HL-60/S4 treated with retinoic acid at 250 ng/mL for 4 days and 3 days (cell line): ENCODE measurements around the gene CSAD.
"Not testable (repeated sequence)": the region's sequence is repeated elsewhere in the genome, so short reads cannot be mapped to it uniquely, and the experiment has no call there.

Source experiments
- in situ Hi-C: fragments of 300-500 bp; cut with MboI; formaldehyde crosslinking; loops from 2 replicates; pipeline ENCODE4 v1.7.0; 2022; ENCODE audit warnings: low sequenced_read_pairs

The CSAD gene

DNA sequence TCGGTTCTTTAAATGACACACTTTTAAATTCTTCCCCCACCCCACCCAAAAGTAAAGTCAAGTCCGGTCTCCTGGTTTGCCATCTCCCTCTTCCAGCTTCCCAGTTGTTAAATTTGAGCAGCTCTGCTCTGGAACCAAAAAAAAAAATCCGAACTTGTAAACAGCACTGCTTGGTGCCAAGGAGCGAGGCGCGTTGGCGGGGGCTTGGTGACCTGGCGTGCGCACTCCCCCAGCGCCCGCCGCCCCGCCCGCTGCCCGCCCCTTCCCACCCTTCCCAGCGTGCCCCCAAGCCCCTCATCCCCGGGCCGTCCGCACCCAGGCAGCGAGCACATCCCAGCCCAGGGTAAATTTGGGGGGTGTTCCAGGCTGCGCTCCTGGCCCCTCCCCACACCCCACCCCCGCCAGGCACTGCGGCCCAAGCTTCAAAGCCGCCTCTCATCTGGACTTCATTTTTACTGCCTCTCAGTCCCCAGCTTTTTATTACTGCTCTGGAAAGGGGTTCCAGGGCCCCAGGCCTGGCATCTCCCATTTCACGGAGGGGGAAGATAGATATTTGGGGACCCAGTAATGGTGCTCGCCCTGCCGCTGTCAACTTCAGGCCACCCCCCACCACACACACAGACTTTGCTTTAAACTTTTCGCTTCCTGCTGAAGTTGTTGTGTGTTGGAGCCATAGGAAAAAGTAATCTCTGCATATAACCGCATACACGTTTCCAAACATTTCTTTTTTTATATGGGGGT is 38.0 kb upstream of the CSAD start:
- in situ Hi-C loops = loop anchor here (10.0 kb wide), 1 partner anchor 66 kb away; no protein-coding TSS in a partner anchor

GRCh38 chr12:53217931-53218307 is 37.2 kb upstream of the CSAD start:
- in situ Hi-C loops = loop anchor here (10.0 kb wide), 1 partner anchor 67 kb away; no protein-coding TSS in a partner anchor

GRCh38 chr12:53217051-53217930 is 36.6 kb upstream of the CSAD start:
- in situ Hi-C loops = loop anchor here (10.0 kb wide), 1 partner anchor 68 kb away; no protein-coding TSS in a partner anchor

GRCh38 chr12:53215497-53215896 is 34.8 kb upstream of the CSAD start:
- in situ Hi-C loops = loop anchor here (10.0 kb wide), 1 partner anchor 69 kb away; no protein-coding TSS in a partner anchor

DNA sequence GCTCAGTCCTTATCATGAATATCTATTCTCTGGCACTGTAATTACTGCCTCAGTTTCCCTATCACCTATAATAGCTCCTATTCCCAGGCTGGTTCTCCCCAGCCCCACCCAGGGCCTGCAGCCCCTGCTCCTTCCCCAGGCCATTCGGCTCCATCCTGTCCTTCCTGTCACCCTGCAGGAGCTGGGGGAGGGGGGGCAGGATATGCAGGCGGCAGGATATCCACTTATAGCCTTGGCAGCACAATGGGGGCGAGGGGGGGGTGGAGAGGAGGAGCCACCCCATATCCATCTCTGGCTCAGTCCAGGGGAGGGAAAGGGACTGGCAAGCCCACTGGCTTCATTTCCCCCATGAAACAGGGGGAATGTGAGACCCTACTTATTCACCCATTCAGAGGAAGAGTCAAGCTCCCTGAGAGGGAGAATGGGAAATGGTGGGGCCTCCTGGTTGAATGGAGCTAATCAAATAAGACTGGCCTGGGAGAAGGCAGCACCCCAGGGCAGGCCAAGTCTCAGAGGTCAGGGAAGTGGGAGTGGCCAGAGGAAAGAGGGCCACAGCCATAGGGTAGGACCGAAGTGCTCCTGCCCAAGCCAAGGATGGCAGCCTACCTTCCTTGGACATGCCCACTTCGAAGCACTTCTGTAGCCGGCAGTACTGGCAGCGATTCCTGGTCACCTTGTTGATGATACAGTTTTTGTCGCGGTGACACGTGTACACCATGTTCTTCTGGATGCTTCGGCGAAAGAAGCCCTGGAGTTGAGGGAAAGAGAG is 34.1 kb upstream of the CSAD start:
- in situ Hi-C loops = loop anchor here (10.0 kb wide), 1 partner anchor 70 kb away; no protein-coding TSS in a partner anchor

DNA sequence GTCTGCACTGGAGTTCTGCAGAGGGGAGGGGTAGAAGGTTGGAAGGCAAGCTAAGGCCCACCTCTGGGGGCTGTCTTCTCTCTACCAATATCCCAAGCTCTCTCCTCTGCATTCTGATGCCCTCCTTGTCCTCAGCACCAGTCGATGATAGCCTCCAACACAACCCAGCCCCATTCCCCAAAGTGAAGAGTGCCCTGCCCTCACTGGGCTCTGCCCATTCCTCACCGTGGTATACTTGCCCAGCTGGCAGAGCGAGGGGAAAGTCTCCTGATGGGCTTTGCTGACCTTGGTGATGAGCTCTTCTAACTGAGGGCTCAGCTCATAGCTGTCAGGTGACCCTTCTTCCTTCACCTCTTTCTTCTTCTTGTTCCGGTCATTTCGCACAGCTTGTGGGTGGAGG is 33.5 kb upstream of the CSAD start:
- in situ Hi-C loops = loop anchor here (10.0 kb wide), 1 partner anchor 71 kb away; no protein-coding TSS in a partner anchor

- in situ Hi-C loops = loop anchor here (10.0 kb wide), 1 partner anchor 71 kb away; no protein-coding TSS in a partner anchor
Measured at GRCh38 chr12:53213348-53213747, 32.6 kb upstream of the CSAD start.

DNA sequence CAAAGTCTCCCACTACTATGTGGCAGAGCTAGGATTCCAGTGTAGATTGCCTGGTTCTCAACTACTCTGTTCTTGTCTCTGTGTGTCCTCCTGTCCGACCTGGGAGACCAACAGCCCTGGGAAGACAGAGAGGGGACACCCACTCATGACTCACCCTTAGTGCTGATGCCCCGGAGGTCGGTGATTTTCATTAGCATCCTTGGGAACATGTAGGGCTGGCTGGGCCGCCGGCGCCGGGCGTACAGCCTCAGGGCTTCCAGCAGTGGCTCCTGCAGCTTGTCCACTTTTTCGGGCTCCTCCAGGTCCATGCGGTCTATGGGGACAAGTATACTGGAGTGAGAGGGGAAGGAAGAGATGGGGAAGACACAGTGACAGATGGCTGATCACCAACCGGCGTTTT is 32.2 kb upstream of the CSAD start:
- in situ Hi-C loops = loop anchor here (10.0 kb wide), 1 partner anchor 72 kb away; no protein-coding TSS in a partner anchor

DNA sequence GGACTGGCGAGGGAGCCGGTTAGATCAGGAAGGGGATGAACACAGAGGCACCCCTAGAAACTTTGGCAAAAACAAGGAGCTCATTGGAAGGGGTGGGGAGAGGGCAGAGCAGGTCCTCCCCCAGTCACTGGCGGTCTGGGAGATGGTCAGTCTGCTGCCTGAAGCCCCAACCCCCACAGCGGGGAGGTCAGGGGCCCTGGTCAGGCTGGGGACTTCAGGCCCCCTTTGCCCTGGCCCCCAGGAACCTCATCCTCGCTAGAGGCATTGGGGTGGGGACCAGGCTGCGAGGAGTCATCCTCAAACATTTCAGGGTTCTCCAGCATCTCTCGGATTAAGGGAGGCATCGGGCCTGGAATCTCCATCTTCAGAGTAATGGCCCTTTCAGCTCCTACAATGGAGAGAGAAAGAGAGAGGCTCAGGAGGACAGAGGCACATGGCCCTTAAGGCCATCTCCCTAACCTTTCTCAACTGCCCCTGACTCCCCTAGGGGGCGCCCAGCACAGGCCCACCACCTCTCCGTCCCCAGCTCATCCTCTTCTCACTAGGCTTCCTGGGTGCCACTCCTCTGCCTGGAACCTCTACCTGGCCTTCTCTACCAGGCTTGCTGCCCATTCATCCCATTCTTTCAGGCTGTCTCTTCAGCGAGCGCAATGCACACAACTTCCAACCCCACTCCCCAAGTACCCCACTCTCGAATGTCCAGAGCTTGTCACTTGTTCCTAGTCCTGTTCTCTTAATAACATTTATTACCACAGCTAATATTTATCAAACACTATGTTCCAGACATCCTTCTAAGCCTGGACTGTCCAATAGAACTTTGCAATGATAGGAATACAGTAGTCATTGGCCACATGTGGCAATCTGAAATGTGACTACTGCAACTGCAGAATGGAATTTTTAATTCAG is 31.0 kb upstream of the CSAD start:
- in situ Hi-C loops = loop anchor here (10.0 kb wide), 1 partner anchor 73 kb away; no protein-coding TSS in a partner anchor

DNA sequence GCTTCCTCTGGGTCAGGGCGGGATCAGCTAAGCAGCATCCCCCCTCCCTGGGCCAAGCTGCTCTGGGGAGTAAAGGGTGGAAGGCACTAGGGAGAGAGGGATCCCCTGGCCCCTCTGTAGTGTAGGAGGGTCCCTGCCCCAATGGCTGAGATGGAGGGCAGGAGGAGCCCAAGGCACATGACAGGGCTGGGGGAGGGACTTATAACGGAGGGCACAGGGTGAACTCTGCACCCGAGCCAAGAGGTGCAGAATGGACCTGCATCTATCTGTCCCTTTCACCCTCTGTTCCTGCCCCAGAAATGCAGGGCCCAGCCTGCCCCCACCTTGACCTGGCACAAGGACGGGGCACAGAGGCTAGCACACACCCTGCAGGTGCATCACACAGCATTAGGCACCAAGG is 30.1 kb upstream of the CSAD start:
- in situ Hi-C loops = loop anchor here (10.0 kb wide), 1 partner anchor 74 kb away; no protein-coding TSS in a partner anchor

DNA sequence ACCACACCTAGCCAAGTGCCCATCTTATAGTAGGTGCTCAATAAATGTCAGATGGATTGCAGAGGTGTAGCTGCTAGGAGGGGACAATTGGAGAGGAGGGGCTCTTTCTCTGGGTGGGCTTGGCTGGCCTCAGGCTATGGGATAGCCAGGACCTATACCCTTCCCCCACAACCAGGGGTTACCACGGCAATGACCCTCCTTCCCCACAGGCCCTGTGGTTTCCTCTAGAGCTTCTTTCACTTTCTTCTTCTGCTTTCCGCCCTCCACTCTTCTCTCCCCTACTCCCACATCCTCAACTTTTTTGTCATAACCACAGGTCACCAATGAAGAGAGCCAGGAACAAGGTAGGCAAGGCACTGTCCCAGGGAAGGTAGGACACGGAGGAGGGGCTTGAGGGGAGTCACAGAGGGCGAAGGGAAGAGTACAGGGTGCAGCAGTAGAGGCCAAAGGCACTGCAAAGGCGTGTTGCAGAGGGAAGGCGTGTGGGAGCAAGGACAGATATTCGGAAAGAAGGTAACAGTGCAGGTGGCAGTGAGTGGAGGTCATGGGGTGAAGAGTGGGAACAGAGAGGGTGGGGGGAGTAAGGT is 28.2 kb upstream of the CSAD start:
- in situ Hi-C loops = no loop called here

- in situ Hi-C loops = no loop called here
Measured at GRCh38 chr12:53208435-53208834, 27.7 kb upstream of the CSAD start.

- in situ Hi-C loops = no loop called here
Measured at GRCh38 chr12:53207042-53207441, 26.3 kb upstream of the CSAD start, which contains the start of gene ITGB7. Gene ITGB7, minus strand, starts transcription at chr12:53207251. Its CDS starts 6,808 bp downstream, at chr12:53200443.

GRCh38 chr12:53205747-53206419 is 25.2 kb upstream of the CSAD start:
- in situ Hi-C loops = no loop called here

DNA sequence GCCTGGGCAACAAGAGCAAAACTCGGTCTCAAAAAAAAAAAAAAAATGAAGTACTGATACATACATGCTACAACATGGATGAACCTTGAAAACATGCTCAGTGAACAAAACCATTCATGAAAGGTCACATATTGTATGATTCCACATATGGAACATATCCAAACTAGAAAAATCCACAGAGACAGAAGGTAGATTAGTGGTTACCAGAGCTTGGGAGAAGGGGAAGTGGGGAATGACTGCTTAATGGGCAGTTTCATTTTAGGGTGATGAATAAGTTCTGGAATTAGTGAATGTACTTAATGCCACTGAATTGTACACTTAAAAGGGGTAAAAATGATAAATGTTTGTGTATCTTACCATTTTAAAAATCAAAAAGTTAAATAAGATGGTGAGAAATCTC is 23.6 kb upstream of the CSAD start:
- in situ Hi-C loops = no loop called here

DNA sequence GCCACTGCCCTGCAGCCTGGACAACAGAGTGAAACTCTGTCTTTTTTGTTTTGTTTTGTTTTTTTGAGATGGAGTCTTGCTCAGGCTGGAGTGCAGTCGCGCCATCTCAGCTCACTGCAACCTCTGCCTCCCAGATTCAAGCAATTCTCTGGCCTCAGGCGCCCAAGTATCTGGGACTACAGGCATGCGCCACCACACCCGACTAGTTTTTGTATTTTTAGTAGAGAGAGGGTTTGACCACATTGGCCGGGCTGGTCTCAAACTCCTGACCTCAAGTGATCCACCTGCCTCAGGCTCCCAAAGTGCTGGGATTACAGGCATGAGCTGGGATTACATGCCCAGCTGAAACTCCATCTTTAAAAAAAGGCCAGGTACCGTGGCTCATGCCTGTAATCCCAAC is 21.6 kb upstream of the CSAD start:
- in situ Hi-C loops = not testable (repeated sequence)

- in situ Hi-C loops = no loop called here
Measured at GRCh38 chr12:53201639-53202038, 20.9 kb upstream of the CSAD start.

DNA sequence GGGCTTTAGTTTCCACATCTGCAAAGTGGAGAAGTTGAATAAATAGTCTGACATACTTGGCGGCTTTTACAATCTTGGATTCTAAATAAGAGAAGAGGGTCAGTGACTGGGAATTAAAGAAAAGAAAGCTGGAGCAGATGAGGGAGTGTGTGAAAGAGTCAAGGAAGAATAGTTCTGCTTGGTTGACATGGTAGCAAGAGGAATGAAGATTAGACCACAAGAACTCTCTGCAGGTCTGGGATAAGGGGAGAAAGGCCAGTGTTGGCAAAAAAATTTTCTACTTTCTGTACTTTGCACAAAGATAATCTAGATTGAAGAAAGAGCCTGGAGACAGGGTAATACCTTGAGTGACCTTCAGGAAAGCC is 20.4 kb upstream of the CSAD start:
- in situ Hi-C loops = no loop called here
